GM12801 (cell line): ENCODE measurements around the gene SMIM15.

Experiments
- CTCF ChIP-seq: IDR thresholded peaks from one replicate; pipeline ENCODE4 v1.5.1; 2011; ENCODE audit warnings: control low read depth; ENCODE audit not compliant: insufficient read length; ENCODE audit errors: extremely low read depth

Gene SMIM15

GRCh38 chr5:61139094-61139873 lies 23.0 kb downstream of the SMIM15 start:
- TF ChIP-seq CTCF: no peak

GRCh38 chr5:61137835-61138234 lies 24.4 kb downstream of the SMIM15 start:
- no peak for TF ChIP-seq CTCF

- TF ChIP-seq CTCF: no peak
Observed at GRCh38 chr5:61132559-61132958, 29.7 kb downstream of the SMIM15 start.

GRCh38 chr5:61130289-61130688 lies 32.0 kb downstream of the SMIM15 start:
- TF ChIP-seq CTCF: no peak

GRCh38 chr5:61123145-61123544 lies 39.1 kb downstream of the SMIM15 start:
- TF ChIP-seq CTCF: no peak

GRCh38 chr5:61120534-61120933 lies 41.7 kb downstream of the SMIM15 start:
- TF ChIP-seq CTCF: no peak

- TF ChIP-seq CTCF: no peak
Observed at GRCh38 chr5:61119066-61119465, 43.2 kb downstream of the SMIM15 start.
